Vagina (tissue), 2 donors: Measurements from ENCODE around the gene ASPM. TPM values are rescaled to one million over a fixed set of nuclear protein-coding genes. Genes with fewer than 3 reads are reported as not detected.

Source experiments
- DNase-seq, 2 donors: peaks; one replicate each; pipeline ENCODE4 v3.0.0-alpha.2; 2017; ENCODE audit errors: extremely low spot score in 2 of 2
- H3K27ac ChIP-seq: fragments of 200-600 bp; sonication (generic); one replicate; pipeline ENCODE4 v1.5.1; 2019
- H3K27me3 ChIP-seq: fragments of 200-600 bp; sonication (generic); one replicate; pipeline ENCODE4 v1.5.1; 2019
- H3K36me3 ChIP-seq, 2 donors: fragments of 200-600 bp; sonication (generic); one replicate each; pipeline ENCODE4 v1.5.1; 2017 to 2019
- H3K4me1 ChIP-seq: fragments of 200-600 bp; sonication (generic); one replicate; pipeline ENCODE4 v1.5.1; 2019
- H3K4me3 ChIP-seq, 2 donors: fragments of 200-600 bp; sonication (generic); 1 replicate in 1 of 2; 2 replicates in 1 of 2; pipeline ENCODE4 v1.5.1; 2016 to 2019
- H3K9me3 ChIP-seq: fragments of 200-600 bp; sonication (generic); one replicate; pipeline ENCODE4 v1.5.1; 2019
- CTCF ChIP-seq, 3 experiments: fragments of 450-650 bp in 2 of 3; fragments of 200-600 bp in 1 of 3; sonication (generic) in 1 of 3; IDR thresholded peaks; one replicate each; pipeline ENCODE4 v1.5.1; 2017 to 2019; ENCODE audit warnings: antibody characterized with exemption in 3 of 3, mild to moderate bottlenecking in 2 of 3, moderate library complexity in 2 of 3
- POLR2A ChIP-seq, 2 donors: fragments of 450-650 bp; IDR thresholded peaks; one replicate each; pipeline ENCODE4 v1.6.1; 2017; ENCODE audit warnings: antibody characterized with exemption in 2 of 2, mild to moderate bottlenecking in 2 of 2, moderate library complexity in 2 of 2
- POLR2AphosphoS5 ChIP-seq, 2 donors: sonication (generic); formaldehyde crosslinking; IDR thresholded peaks; one replicate each; pipeline ENCODE4 v1.9.0; 2017; ENCODE audit warnings: antibody characterized with exemption in 2 of 2, mild to moderate bottlenecking in 2 of 2, low read depth in 1 of 2; ENCODE audit not compliant: insufficient read depth in 1 of 2
- intact Hi-C: fragments of 100-400 bp; cut with DNase I; formaldehyde crosslinking; loops from one replicate; pipeline ENCODE4 v1.15.1; 2023
- total RNA-seq: library from RNA; depleted of rRNA; stranded (reverse); fragments of >200 nt; gene quantifications from one replicate; pipeline ENCODE4 v1.2.3, GENCODE V29; 2016

ASPM gene
- total RNA-seq, 1 donor from 2014 or later = 4.2 TPM

GRCh38 chr1:197152662-197153061, 6.2 kb upstream of the ASPM start:
- Histone ChIP-seq H3K4me1 (no peaks in the 10 kb centered on the region), H3K9me3 (no peaks in the 10 kb centered on the region), H3K4me3 (no peak overlapping the region), H3K27ac (no peak overlapping the region), H3K27me3 (no peaks in the 10 kb centered on the region), H3K36me3 (no peaks in the 10 kb centered on the region)
- intact Hi-C loops = no loop called here
- TF ChIP-seq CTCF (IDR thresholded peaks at IDR 0.05) (no peak), POLR2AphosphoS5 (IDR thresholded peaks at IDR 0.05; ENCODE audit: insufficient read depth in 1 of 2, low read depth in 1 of 2) (no peak), POLR2A (IDR thresholded peaks at IDR 0.05) (no peak)
- no peak for DNase-seq

DNA sequence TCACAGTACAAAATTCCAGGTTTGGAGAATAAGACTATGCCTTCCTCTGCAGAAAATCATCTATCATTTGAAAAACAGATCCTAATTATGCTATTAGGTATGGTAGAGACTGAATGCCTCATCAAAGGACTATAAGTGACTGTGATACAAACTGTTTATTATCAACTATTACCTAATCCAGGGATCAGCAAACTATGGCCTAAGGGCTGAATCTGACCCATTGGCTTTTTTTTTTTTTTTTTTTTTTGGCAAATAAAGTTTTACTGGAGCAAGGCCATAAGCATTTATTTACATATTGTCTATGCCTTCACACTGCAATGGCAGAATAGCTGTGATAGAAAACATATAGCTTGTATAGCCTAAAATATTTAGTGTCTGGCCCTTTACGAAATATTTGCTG, 4.7 kb upstream of the ASPM start:
- no peak for TF ChIP-seq POLR2AphosphoS5 (IDR thresholded peaks at IDR 0.05; ENCODE audit: insufficient read depth in 1 of 2, low read depth in 1 of 2)
- no peak for TF ChIP-seq CTCF (IDR thresholded peaks at IDR 0.05)
- no peak for TF ChIP-seq POLR2A (IDR thresholded peaks at IDR 0.05)

DNA sequence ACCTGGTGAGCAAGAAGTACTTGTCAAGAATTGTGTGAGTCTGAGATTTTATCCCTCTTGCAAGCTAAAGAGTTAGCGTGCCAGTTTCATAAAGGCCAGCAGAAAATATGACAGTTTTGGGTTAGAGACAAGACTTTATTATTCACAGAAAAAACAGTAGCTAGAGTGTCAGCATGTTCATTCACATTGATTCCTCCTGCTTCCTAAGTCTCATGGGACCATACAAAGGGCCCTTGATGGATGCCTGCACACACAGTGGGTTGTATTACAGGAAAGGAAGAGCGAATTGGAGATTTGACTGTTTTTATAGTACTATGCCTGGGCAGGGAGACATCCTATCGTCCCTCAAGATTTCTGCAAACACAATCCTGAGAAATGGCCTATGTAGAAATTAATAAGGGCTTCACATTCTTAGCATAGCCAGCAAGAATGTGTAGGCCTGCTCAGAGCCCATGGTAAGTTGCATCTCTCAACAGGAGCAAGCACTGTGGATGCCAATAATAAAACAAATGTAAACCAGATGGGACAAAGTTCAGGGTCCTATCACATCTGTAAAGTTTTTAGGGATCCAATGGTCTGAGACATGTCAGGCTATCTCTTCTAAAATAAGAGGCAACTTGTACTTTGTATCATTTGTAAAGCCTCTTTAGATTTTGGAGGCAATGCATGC, 4.0 kb upstream of the ASPM start:
- no peak for TF ChIP-seq POLR2AphosphoS5 (IDR thresholded peaks at IDR 0.05; ENCODE audit: insufficient read depth in 1 of 2, low read depth in 1 of 2)
- TF ChIP-seq CTCF (IDR thresholded peaks at IDR 0.05) = no peak
- TF ChIP-seq POLR2A (IDR thresholded peaks at IDR 0.05) = no peak
- Histone ChIP-seq H3K9me3 (no peaks in the 10 kb centered on the region), H3K4me1 (no peaks in the 10 kb centered on the region), H3K27ac (no peak overlapping the region), H3K27me3 (no peaks in the 10 kb centered on the region), H3K4me3 (no peak overlapping the region), H3K36me3 (no peaks in the 10 kb centered on the region)
- intact Hi-C loops = no loop called here
- DNase-seq = no peak

More for the DNA sequence above, 4.7 kb upstream of the ASPM start:
- Histone ChIP-seq H3K36me3 (no peaks in the 10 kb centered on the region), H3K9me3 (no peaks in the 10 kb centered on the region), H3K27ac (no peak overlapping the region), H3K4me3 (no peak overlapping the region), H3K27me3 (no peaks in the 10 kb centered on the region), H3K4me1 (no peaks in the 10 kb centered on the region)
- no peak for DNase-seq
- intact Hi-C loops = no loop called here

DNA sequence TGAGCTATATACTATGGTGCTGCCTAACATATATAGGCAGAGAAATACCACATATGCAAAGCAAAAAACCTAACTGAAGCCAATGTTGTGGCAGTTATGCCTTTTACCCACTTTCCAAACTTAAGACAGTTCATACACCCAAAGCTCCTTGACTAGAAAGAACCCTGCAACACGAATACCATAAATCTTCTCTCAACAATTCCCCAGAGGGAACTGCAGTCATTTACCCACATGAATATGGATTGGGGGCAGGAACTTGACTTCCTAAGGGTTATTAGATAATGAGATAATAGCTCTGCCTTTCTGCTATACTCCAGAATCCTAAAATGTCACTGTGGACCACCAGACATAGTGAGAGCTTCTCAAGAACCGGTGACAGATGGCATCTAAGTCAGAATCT, 2.9 kb upstream of the ASPM start:
- Histone ChIP-seq H3K27ac (no peak overlapping the region), H3K4me1 (no peaks in the 10 kb centered on the region), H3K27me3 (no peaks in the 10 kb centered on the region), H3K4me3 (no peak overlapping the region), H3K9me3 (no peaks in the 10 kb centered on the region), H3K36me3 (no peaks in the 10 kb centered on the region)
- TF ChIP-seq CTCF (IDR thresholded peaks at IDR 0.05) (no peak), POLR2A (IDR thresholded peaks at IDR 0.05) (no peak), POLR2AphosphoS5 (IDR thresholded peaks at IDR 0.05; ENCODE audit: insufficient read depth in 1 of 2, low read depth in 1 of 2) (no peak)
- no peak for DNase-seq
- intact Hi-C loops = no loop called here

GRCh38 chr1:197145446-197146024, 934 bp downstream of the ASPM start:
- intact Hi-C loops = no loop called here
- no peak for TF ChIP-seq POLR2A (IDR thresholded peaks at IDR 0.05)
- TF ChIP-seq POLR2AphosphoS5 (IDR thresholded peaks at IDR 0.05; ENCODE audit: insufficient read depth in 1 of 2, low read depth in 1 of 2) = no peak
- TF ChIP-seq CTCF (IDR thresholded peaks at IDR 0.05) = no peak
- no peak for DNase-seq
- Histone ChIP-seq H3K4me3 (peak overlapping the region; percentile 57 to 62), H3K27ac (no peak overlapping the region), H3K4me1 (no peaks in the 10 kb centered on the region), H3K36me3 (no peaks in the 10 kb centered on the region), H3K9me3 (no peaks in the 10 kb centered on the region), H3K27me3 (no peaks in the 10 kb centered on the region)
